C4-2B (cell line): ENCODE results near the gene GGTA1.

Experiments
- ZFX ChIP-seq: fragments of 450-650 bp; IDR thresholded peaks from 2 replicates; pipeline ENCODE4 v1.6.1; 2017
- TF ChIP-seq, protein P1 (sequence below): fragments of 450-650 bp; conservative IDR thresholded peaks from 2 replicates; pipeline ENCODE4 v1.5.1; 2017; ENCODE audit warnings: mild to moderate bottlenecking

DNA sequence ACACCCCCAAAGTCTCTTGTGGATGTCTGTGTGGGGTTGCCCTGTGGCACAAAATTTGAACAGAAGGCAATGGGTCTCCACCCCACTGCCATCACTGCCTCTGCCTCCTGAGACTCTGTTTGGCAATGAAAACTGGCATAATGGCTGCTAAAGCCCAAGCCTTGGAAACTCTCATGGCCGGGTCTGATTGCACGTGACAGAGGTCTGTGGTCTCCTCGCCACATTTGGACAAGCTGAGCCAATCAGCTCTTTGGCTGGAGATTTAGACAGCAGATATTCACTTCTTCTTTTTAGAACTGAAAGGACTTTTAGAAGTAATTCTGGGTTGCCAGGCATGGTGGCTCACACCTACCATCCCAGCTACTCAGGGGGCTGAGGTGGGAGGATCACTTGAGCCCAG is 5.5 kb downstream of the GGTA1 start:
- TF ChIP-seq, protein P1, sequence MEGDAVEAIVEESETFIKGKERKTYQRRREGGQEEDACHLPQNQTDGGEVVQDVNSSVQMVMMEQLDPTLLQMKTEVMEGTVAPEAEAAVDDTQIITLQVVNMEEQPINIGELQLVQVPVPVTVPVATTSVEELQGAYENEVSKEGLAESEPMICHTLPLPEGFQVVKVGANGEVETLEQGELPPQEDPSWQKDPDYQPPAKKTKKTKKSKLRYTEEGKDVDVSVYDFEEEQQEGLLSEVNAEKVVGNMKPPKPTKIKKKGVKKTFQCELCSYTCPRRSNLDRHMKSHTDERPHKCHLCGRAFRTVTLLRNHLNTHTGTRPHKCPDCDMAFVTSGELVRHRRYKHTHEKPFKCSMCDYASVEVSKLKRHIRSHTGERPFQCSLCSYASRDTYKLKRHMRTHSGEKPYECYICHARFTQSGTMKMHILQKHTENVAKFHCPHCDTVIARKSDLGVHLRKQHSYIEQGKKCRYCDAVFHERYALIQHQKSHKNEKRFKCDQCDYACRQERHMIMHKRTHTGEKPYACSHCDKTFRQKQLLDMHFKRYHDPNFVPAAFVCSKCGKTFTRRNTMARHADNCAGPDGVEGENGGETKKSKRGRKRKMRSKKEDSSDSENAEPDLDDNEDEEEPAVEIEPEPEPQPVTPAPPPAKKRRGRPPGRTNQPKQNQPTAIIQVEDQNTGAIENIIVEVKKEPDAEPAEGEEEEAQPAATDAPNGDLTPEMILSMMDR = no peak
- no peak for TF ChIP-seq ZFX
